Neural cell (in vitro differentiated cells): ENCODE results near the gene MBD6.
"Not testable (repeated sequence)": the region's sequence is repeated elsewhere in the genome, so short reads cannot be mapped to it uniquely, and the experiment has no call there.

ENCODE experiments used
- CTCF ChIP-seq: fragments of 450-650 bp; IDR thresholded peaks from 2 replicates; pipeline ENCODE4 v1.5.1; 2014; ENCODE audit warnings: antibody characterized with exemption, mild to moderate bottlenecking, moderate library complexity; ENCODE audit not compliant: poor library complexity, severe bottlenecking
- EP300 ChIP-seq: fragments of 450-650 bp; conservative IDR thresholded peaks from 2 replicates; pipeline ENCODE4 v1.6.1; 2014; ENCODE audit warnings: antibody characterized with exemption, mild to moderate bottlenecking, moderate library complexity; ENCODE audit not compliant: poor library complexity, severe bottlenecking
- POLR2AphosphoS5 ChIP-seq: IDR thresholded peaks from 2 replicates; pipeline ENCODE4 v1.6.1; 2012
- RAD21 ChIP-seq: fragments of 450-650 bp; conservative IDR thresholded peaks from 2 replicates; pipeline ENCODE4 v1.6.1; 2014; ENCODE audit warnings: antibody characterized with exemption, mild to moderate bottlenecking, moderate library complexity
- REST ChIP-seq: IDR thresholded peaks from 2 replicates; pipeline ENCODE4 v1.6.1; 2012; ENCODE audit warnings: borderline replicate concordance
- TAF1 ChIP-seq: IDR thresholded peaks from 2 replicates; pipeline ENCODE4 v1.6.1; 2012; ENCODE audit warnings: low read depth

- not testable (repeated sequence) for TF ChIP-seq CTCF, REST, RAD21, EP300, POLR2AphosphoS5, TAF1
Measured at GRCh38 chr12:57517718-57518117, 4.9 kb upstream of the MBD6 start.
